Fibroblast of pulmonary artery (primary cell): ENCODE results near the gene POLA1.
A peak's percentile ranks its signal among the peaks of the same experiment; 100 is the strongest.

Experiments
- DNase-seq: peaks from one replicate; pipeline ENCODE4 v3.0.0-alpha.2; 2010; ENCODE audit warnings: low read depth
- H3K4me3 ChIP-seq: replicated peaks from 2 replicates; pipeline ENCODE4 v1.5.1; 2011; ENCODE audit warnings: low read depth, mild to moderate bottlenecking, control low read depth, low read length, moderate library complexity
- TF ChIP-seq, protein P1 (sequence below): IDR thresholded peaks from 2 replicates; pipeline ENCODE4 v1.5.1; 2011; ENCODE audit warnings: mild to moderate bottlenecking, control low read depth, low read length, inconsistent platforms; ENCODE audit errors: missing control alignments

POLA1 gene

DNA sequence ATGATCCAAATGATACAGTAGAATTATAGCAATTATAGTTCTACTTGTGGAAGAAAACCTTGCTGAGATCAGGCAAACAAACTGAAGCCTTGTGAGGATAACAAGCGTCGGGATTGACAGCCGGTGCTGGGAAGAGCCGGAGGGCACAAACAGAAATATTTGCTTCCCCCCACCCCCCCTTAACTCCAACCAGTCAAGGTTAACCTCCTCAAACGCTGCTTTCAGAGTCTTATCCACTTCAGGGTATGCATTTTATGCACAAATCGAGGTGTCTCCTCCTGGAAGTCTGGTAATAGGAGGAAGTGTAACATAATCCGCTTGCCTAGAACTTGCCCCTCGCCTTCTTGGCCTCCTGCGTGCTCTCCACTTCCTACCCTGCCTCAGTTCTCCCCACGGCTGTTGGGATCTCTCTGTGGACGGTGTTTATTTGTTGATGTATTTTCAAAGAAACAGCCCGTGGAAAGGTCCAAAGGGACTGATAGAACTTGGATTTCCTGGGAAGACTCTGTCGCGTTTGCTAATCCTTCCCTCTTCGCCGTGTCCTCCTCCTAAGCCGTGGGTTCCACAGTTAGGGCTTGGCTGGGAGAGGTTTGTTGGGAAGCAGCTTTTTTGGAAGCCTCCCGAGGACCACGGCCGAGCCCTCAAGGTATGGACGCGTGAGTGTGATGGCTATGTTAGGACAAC is 326.1 kb downstream of the POLA1 start:
- TF ChIP-seq, protein P1, sequence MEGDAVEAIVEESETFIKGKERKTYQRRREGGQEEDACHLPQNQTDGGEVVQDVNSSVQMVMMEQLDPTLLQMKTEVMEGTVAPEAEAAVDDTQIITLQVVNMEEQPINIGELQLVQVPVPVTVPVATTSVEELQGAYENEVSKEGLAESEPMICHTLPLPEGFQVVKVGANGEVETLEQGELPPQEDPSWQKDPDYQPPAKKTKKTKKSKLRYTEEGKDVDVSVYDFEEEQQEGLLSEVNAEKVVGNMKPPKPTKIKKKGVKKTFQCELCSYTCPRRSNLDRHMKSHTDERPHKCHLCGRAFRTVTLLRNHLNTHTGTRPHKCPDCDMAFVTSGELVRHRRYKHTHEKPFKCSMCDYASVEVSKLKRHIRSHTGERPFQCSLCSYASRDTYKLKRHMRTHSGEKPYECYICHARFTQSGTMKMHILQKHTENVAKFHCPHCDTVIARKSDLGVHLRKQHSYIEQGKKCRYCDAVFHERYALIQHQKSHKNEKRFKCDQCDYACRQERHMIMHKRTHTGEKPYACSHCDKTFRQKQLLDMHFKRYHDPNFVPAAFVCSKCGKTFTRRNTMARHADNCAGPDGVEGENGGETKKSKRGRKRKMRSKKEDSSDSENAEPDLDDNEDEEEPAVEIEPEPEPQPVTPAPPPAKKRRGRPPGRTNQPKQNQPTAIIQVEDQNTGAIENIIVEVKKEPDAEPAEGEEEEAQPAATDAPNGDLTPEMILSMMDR, result no peak
- no peak overlapping the region for H3K4me3 ChIP-seq
- no peak for DNase-seq

GRCh38 chrX:25020391-25020904 is 326.7 kb downstream of the POLA1 start:
- TF ChIP-seq, protein P1, result no peak
- H3K4me3 ChIP-seq, result no peak overlapping the region
- no peak for DNase-seq

DNA sequence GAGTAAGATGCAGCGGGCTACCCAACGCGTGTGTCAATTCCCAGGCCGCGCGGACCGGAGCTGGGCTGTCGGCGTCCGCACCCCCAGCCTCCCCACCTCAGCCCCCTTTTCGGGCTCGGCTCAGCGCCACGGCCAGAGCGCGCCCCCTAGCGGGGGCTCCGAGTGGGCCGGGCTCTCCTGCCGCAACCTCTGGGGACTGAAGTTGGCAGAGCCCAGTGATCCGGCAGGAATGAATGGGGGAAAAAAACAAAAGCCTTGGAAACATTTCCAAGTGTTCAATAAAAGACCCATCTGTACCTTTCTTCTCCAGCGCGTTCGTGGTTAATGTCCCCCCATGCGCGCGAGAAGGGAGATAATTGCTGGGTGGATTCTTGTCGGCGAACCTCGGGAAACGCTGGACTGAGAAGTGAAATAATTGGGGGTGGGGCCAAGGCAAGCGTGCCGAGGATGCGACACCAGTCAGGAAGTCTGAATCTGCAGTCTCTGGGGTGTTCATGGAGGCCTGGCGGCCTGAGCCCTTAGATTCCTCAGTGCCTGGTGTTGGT is 327.3 kb downstream of the POLA1 start:
- H3K4me3 ChIP-seq, result peak overlapping the region; percentile 17
- no peak for DNase-seq
- TF ChIP-seq, protein P1, result peak; percentile 41

DNA sequence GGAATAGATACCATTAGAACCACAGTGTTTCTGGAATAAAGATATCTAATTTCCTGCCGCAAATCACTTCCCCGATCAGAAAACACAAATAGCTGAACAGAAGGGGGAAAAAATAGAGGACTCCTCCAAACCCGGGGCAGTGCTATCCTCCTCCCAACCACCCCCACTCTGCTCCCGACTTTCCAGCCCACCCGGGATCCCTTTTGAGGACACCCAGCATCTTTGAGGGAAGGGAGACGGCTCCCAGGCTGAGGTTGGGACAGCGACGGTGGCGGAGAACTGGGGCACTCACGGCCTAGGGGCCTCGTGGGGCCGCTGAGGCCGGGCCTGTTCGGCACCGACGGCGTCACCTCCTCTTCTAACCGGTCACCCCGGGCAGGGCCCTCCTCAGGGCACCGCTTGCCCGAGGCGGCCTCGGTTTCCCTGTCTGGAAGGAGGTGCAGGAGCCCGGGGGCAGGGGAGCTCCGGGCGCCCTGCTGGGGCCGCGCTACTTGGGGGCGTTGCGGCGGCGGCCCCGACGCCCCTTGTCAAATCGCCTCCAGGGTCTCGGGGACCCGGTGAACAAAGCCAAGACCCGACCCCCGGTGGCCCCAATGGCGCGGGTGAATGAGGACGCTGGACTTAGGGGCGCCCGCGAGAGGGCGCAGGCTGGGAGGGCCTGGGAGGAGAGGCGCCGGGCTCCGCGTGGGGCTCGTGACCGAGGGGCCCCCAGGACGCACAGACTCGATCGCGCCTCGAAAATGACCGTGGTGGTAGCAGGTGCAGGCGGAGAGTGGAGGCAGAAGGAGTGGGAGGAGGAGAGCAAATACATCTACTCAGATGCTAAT is 329.0 kb downstream of the POLA1 start:
- DNase-seq, result no peak
- TF ChIP-seq, protein P1, result no peak
- no peak overlapping the region for H3K4me3 ChIP-seq

GRCh38 chrX:25023908-25024307 is 330.2 kb downstream of the POLA1 start:
- no peak overlapping the region for H3K4me3 ChIP-seq
- no peak for DNase-seq
- TF ChIP-seq, protein P1, result no peak

DNA sequence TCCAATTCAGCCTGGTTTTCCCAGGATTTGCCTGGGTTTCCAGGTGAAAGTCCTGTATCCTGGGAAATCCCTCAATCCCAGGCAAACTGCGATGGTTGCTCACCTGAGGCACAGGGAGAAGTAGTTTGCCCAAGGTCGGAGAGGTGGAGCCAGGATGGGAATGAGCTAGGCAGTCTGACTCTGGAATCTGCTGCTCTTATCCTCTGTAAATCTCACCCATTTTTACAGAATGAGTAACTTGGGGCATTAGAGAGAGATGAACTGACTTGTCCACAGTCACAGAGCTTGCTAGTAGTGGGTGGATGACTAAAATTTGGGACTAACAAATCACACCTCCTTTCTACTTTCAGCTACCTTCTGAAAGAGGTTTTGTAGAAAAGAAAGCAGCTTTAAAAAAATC is 331.9 kb downstream of the POLA1 start:
- H3K4me3 ChIP-seq, result no peak overlapping the region
- TF ChIP-seq, protein P1, result no peak
- no peak for DNase-seq
